K562 (cell line): ENCODE measurements around the gene CETN2. TPM values are rescaled to one million over a fixed set of nuclear protein-coding genes. Genes with fewer than 3 reads are reported as not detected.
A peak's percentile ranks its signal among the peaks of the same experiment; 100 is the strongest.

Experiments
- AFF4 ChIP-seq: sonication (generic); formaldehyde crosslinking; IDR thresholded peaks from 2 replicates; pipeline ENCODE4 v1.8.0; 2023; ENCODE audit warnings: mild to moderate bottlenecking, missing genetic modification reagents
- BRD4 ChIP-seq: fragments of 200-600 bp; sonication (generic); IDR thresholded peaks from 2 replicates; pipeline ENCODE4 v1.6.1; 2017; ENCODE audit warnings: inconsistent platforms
- CC2D1A ChIP-seq: fragments of 450-650 bp; IDR thresholded peaks from 2 replicates; pipeline ENCODE4 v1.6.1; 2017; ENCODE audit warnings: mild to moderate bottlenecking
- DPF2 ChIP-seq: fragments of 450-650 bp; IDR thresholded peaks from 2 replicates; pipeline ENCODE4 v1.6.1; 2016
- NCOA2 ChIP-seq, 2 experiments: fragments of 450-650 bp; IDR thresholded peaks; 2 replicates each; pipeline ENCODE4 v1.6.1; 2018; ENCODE audit warnings: mild to moderate bottlenecking in 2 of 2, moderate library complexity in 1 of 2; ENCODE audit not compliant: partially characterized antibody in 2 of 2
- RB1 ChIP-seq: fragments of 450-650 bp; IDR thresholded peaks from 2 replicates; pipeline ENCODE4 v1.6.1; 2017; ENCODE audit warnings: low read depth, mild to moderate bottlenecking
- RFX1 ChIP-seq: fragments of 450-650 bp; IDR thresholded peaks from 2 replicates; pipeline ENCODE4 v1.6.1; 2016; ENCODE audit warnings: mild to moderate bottlenecking, moderate library complexity
- SRSF9 ChIP-seq: fragments of 200-400 bp; formaldehyde crosslinking; IDR thresholded peaks from 2 replicates; pipeline ENCODE4 v1.6.1; 2017; ENCODE audit warnings: low read depth, low read length, borderline replicate concordance
- THAP12 ChIP-seq: fragments of 250-450 bp; sonication (Bioruptor Pico); IDR thresholded peaks from 2 replicates; pipeline ENCODE4 v1.9.0; 2021; ENCODE audit warnings: mild to moderate bottlenecking, inconsistent platforms
- ZBTB40 ChIP-seq, 2 experiments: fragments of 450-650 bp in 1 of 2; sonication (generic) in 1 of 2; formaldehyde crosslinking in 1 of 2; IDR thresholded peaks; 2 replicates each; pipeline versions ENCODE4 v1.7.1 to v1.9.0; 2016 to 2022; ENCODE audit warnings: inconsistent platforms in 1 of 2, mild to moderate bottlenecking in 1 of 2, missing genetic modification reagents in 1 of 2
- ZNF507 ChIP-seq: conservative IDR thresholded peaks from 2 replicates; pipeline ENCODE4 v1.6.1; 2017; ENCODE audit warnings: missing genetic modification characterization, missing compliant biosample characterization
- polyA plus RNA-seq, 8 experiments: library from polyadenylated mRNA; depleted of rRNA in 4 of 8; stranded (reverse) in 5 of 8; unstranded in 3 of 8; fragments of >200 nt; fragmentation: Nextera tagmentation in 2 of 8; fragmentation: Illumina TruSeq in 1 of 8; extraction: Ambion mirVana in 2 of 8; extraction: Trizol in 1 of 8; gene quantifications; 2 replicates each; pipeline versions ENCODE4 v1.2.1 to v1.2.3, GENCODE V29; 2011 to 2014; ENCODE audit warnings: inconsistent platforms in 1 of 8, missing spikeins in 1 of 8
- total RNA-seq, 7 experiments: library from RNA; depleted of rRNA in 6 of 7; stranded (reverse); fragments of >200 nt in 6 of 7; fragmentation: Illumina TruSeq in 2 of 7; extraction: Trizol in 2 of 7; gene quantifications; 2 replicates each; pipeline versions ENCODE4 v1.2.1 to v1.2.3, GENCODE V29; 2011 to 2021; ENCODE audit warnings: low replicate concordance in 1 of 7

The CETN2 gene
- total and polyA plus RNA-seq, 9 of the 15 experiments (the other 6 are each of a cell fraction or from before 2014, with no cell fraction given): 16.7 to 37.1 (median 27.6) TPM

GRCh38 chrX:152830312-152831305, at the start of gene CETN2, which contains the start of gene NSDHL (continued):
- TF ChIP-seq ZBTB40 (IDR thresholded peaks at IDR 0.05) (no peak), ZBTB40 (CRISPR knock-in tag; IDR thresholded peaks at IDR 0.05) (no peak), THAP12 (CRISPR knock-in tag) (0 out of 2 replicates have a peak, but pooled peaks have one; percentile 19), SRSF9 (no peak), DPF2 (no peak), CC2D1A (no peak), RFX1 (peak; percentile 88), ZNF507 (tag) (no peak), AFF4 (CRISPR knock-in tag) (no peak), NCOA2 (IDR thresholded peaks at IDR 0.05; ENCODE audit: partially characterized antibody in 2 of 2) (no peak), BRD4 (no peak), RB1 (no peak)
